ENCODE data around the gene OR51D1.

OR51D1 gene

DNA sequence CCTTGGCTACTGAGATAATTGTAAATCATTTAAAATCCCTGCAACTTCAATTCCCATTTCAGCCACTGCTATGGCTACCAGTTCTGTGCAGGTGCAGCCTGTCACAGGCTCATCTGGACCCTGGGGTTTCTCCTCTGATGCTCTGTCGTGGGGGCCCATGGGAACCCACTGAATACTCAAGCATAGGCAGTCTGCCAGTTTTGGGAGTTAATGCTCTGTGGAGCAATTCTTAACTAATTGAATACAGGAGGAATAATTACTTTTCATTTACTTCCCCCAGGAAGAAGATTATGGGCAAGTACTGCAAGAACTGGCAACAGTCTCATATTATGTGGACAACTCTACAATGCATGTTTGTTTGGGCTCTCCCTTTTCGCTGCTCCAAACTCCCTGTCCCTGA lies 34.5 kb downstream of the OR51D1 start:
- Histone ChIP-seq H3K9ac (no peak overlapping the region), H3K79me2 (ENCODE audit: insufficient read depth, low read depth) (no peaks in the 10 kb centered on the region), H3K27me3 (ENCODE audit: insufficient read depth, low read depth) (no peaks in the 10 kb centered on the region), H2AFZ (ENCODE audit: low read depth) (no peak overlapping the region), H3K27ac (no peak overlapping the region), H3K4me2 (no peak overlapping the region), H3K4me3 (IDR thresholded peaks at IDR 0.05; ENCODE audit: insufficient read depth, low read depth, low read length) (no peak overlapping the region), H4K20me1 (ENCODE audit: insufficient read depth) (no peaks in the 10 kb centered on the region), H3K36me3 (ENCODE audit: insufficient read depth) (no peaks in the 10 kb centered on the region), H3K4me1 (ENCODE audit: low read depth, poor library complexity, severe bottlenecking) (no peaks in the 10 kb centered on the region)
- TF ChIP-seq, protein P1, sequence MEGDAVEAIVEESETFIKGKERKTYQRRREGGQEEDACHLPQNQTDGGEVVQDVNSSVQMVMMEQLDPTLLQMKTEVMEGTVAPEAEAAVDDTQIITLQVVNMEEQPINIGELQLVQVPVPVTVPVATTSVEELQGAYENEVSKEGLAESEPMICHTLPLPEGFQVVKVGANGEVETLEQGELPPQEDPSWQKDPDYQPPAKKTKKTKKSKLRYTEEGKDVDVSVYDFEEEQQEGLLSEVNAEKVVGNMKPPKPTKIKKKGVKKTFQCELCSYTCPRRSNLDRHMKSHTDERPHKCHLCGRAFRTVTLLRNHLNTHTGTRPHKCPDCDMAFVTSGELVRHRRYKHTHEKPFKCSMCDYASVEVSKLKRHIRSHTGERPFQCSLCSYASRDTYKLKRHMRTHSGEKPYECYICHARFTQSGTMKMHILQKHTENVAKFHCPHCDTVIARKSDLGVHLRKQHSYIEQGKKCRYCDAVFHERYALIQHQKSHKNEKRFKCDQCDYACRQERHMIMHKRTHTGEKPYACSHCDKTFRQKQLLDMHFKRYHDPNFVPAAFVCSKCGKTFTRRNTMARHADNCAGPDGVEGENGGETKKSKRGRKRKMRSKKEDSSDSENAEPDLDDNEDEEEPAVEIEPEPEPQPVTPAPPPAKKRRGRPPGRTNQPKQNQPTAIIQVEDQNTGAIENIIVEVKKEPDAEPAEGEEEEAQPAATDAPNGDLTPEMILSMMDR (conservative IDR thresholded peaks at IDR 0.05; ENCODE audit: low read depth, low read length), result no peak

DNA sequence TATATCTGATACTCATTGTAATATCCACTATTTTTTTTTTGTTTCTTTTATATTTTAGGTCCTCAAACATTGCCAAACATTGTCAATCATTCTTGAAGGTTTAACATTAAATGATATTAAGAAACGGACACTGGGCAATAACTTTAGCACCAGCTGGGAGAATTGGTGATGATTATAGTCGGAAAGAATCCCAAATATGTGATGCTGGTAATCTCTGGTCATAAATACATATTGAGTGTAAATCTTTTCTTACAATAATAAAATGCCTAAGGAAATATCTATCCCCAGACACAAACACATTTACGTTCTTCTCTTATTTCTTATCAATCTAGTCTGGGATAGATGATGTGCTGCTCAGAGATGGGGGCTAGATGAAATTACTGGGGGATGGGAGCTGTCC lies 35.2 kb downstream of the OR51D1 start:
- H3K79me2 ChIP-seq (ENCODE audit: insufficient read depth, low read depth), result no peaks in the 10 kb centered on the region
- H3K27me3 ChIP-seq (ENCODE audit: insufficient read depth, low read depth), result no peaks in the 10 kb centered on the region
- H3K9ac ChIP-seq, result no peak overlapping the region
- H3K36me3 ChIP-seq (ENCODE audit: insufficient read depth), result no peaks in the 10 kb centered on the region
- H4K20me1 ChIP-seq (ENCODE audit: insufficient read depth), result no peaks in the 10 kb centered on the region
- TF ChIP-seq, protein P1 (conservative IDR thresholded peaks at IDR 0.05; ENCODE audit: low read depth, low read length), result no peak
- no peak overlapping the region for H2AFZ ChIP-seq (ENCODE audit: low read depth)
- no peak overlapping the region for H3K4me3 ChIP-seq (IDR thresholded peaks at IDR 0.05; ENCODE audit: insufficient read depth, low read depth, low read length)
- no peak overlapping the region for H3K27ac ChIP-seq
- H3K4me1 ChIP-seq (ENCODE audit: low read depth, poor library complexity, severe bottlenecking), result no peaks in the 10 kb centered on the region
- no peak overlapping the region for H3K4me2 ChIP-seq

DNA sequence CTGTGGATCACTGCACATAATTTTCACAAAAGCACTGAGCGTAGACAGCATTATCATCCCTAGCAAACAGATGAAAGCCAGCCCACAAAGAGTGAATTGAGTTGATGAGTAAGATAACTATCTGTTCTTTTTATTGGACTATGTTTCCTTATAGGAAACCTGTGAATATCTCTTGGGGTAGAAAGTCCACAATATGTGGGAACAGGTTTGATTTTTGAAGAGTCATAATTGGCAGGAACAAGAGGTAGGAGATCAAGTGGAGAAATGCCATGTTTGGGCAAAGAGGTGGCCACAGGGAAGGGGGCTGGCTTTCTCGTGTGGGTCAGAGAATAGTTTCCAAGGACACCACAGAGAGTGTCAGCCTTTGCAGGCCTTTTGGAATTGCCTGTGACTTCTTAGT lies 36.5 kb downstream of the OR51D1 start:
- H3K79me2 ChIP-seq (ENCODE audit: insufficient read depth, low read depth), result no peaks in the 10 kb centered on the region
- H3K4me1 ChIP-seq (ENCODE audit: low read depth, poor library complexity, severe bottlenecking), result no peaks in the 10 kb centered on the region
- no peak overlapping the region for H3K9ac ChIP-seq
- no peak overlapping the region for H3K4me3 ChIP-seq (IDR thresholded peaks at IDR 0.05; ENCODE audit: insufficient read depth, low read depth, low read length)
- TF ChIP-seq, protein P1 (conservative IDR thresholded peaks at IDR 0.05; ENCODE audit: low read depth, low read length), result no peak
- no peaks in the 10 kb centered on the region for H3K27me3 ChIP-seq (ENCODE audit: insufficient read depth, low read depth)
- no peak overlapping the region for H3K27ac ChIP-seq
- H4K20me1 ChIP-seq (ENCODE audit: insufficient read depth), result no peaks in the 10 kb centered on the region
- no peak overlapping the region for H2AFZ ChIP-seq (ENCODE audit: low read depth)
- no peak overlapping the region for H3K4me2 ChIP-seq
- no peaks in the 10 kb centered on the region for H3K36me3 ChIP-seq (ENCODE audit: insufficient read depth)

DNA sequence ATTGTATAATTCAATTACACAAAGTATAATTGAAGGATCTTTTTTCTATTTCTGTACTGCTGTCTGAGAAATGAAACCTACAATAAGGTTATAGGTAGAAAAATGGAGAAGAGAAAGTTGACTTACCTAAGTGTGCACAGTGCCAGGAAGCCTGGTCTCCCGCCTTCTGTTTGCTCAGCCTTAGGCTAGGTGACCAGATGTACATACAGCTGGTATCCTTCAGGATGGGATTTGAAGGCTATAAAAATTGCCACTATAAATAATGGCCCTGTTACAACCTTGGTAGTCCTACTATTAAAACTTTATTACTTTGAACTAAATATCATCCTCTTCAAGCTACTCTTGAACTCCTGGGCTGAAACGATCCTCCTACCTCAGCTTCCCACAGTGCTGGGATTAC lies 40.7 kb downstream of the OR51D1 start:
- Histone ChIP-seq H3K27ac (no peak overlapping the region), H3K4me1 (ENCODE audit: low read depth, poor library complexity, severe bottlenecking) (no peaks in the 10 kb centered on the region), H3K9ac (no peak overlapping the region), H3K36me3 (ENCODE audit: insufficient read depth) (no peaks in the 10 kb centered on the region), H3K4me3 (IDR thresholded peaks at IDR 0.05; ENCODE audit: insufficient read depth, low read depth, low read length) (no peak overlapping the region), H2AFZ (ENCODE audit: low read depth) (no peak overlapping the region), H3K79me2 (ENCODE audit: insufficient read depth, low read depth) (no peaks in the 10 kb centered on the region), H4K20me1 (ENCODE audit: insufficient read depth) (no peaks in the 10 kb centered on the region), H3K4me2 (no peak overlapping the region), H3K27me3 (ENCODE audit: insufficient read depth, low read depth) (no peaks in the 10 kb centered on the region)
- TF ChIP-seq, protein P1 (conservative IDR thresholded peaks at IDR 0.05; ENCODE audit: low read depth, low read length), result no peak

DNA sequence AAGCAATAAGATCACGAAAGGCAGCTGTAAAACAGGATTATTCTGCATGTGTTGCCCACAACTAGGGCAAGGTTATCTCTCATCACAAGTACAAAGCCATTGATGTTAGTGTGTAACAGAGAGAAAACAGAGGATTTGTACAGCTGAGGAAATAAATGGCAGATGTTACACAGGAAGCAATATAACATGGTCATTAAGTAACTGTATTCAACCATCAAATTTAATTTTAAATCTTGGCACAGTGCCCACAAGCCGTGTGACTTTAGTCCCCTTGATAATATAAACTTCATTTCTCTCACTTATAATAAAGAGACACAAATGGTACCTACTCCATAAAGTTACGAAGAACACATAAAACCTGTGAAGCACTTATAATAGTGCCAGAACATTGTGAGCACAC lies 43.1 kb downstream of the OR51D1 start:
- H3K27ac ChIP-seq, result no peak overlapping the region
- H3K27me3 ChIP-seq (ENCODE audit: insufficient read depth, low read depth), result no peaks in the 10 kb centered on the region
- TF ChIP-seq, protein P1 (conservative IDR thresholded peaks at IDR 0.05; ENCODE audit: low read depth, low read length), result no peak
- no peak overlapping the region for H3K4me2 ChIP-seq
- H3K4me3 ChIP-seq (IDR thresholded peaks at IDR 0.05; ENCODE audit: insufficient read depth, low read depth, low read length), result no peak overlapping the region
- H3K4me1 ChIP-seq (ENCODE audit: low read depth, poor library complexity, severe bottlenecking), result no peaks in the 10 kb centered on the region
- H4K20me1 ChIP-seq (ENCODE audit: insufficient read depth), result no peaks in the 10 kb centered on the region
- H3K9ac ChIP-seq, result no peak overlapping the region
- no peak overlapping the region for H2AFZ ChIP-seq (ENCODE audit: low read depth)
- H3K36me3 ChIP-seq (ENCODE audit: insufficient read depth), result no peaks in the 10 kb centered on the region
- no peaks in the 10 kb centered on the region for H3K79me2 ChIP-seq (ENCODE audit: insufficient read depth, low read depth)
